ENCODE results near the gene NOM1.

Gene NOM1

DNA sequence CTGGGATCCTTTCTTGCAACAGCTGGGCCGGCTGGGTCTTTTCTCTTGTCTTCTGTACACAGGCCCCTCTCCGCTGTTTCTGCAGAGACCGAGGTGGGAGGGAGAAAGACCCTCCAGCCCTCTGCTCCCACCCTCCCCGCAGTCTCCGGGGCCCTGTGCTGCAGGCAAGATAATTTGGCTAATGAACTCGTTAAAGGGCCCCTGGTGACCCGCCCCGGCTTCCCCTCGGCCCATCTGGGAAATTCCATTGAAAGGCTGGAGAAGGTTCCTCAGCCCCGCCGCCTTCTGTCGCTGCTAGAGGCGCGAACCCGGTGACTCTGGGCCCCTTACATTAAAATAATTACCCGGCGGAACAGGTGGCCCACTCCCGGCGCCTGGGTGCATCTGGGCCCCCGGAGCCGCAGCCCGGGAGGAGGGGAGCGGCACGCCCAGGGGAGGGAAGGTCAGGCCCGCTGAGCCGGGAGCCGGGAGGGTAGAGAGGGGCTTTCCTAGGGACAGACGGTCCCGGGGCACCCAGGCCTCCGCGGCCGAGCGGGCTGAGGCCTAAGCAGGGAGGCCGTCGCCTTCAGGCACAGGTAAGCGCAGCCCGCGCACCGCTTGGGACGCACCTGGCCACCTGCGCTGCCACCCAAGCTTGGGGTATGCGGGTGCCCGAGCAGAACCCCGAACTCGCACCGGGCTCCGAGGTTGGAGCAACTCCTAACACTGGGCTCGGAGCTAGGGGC is 68.3 kb downstream of the NOM1 start:
- DNase-seq = no peak

DNA sequence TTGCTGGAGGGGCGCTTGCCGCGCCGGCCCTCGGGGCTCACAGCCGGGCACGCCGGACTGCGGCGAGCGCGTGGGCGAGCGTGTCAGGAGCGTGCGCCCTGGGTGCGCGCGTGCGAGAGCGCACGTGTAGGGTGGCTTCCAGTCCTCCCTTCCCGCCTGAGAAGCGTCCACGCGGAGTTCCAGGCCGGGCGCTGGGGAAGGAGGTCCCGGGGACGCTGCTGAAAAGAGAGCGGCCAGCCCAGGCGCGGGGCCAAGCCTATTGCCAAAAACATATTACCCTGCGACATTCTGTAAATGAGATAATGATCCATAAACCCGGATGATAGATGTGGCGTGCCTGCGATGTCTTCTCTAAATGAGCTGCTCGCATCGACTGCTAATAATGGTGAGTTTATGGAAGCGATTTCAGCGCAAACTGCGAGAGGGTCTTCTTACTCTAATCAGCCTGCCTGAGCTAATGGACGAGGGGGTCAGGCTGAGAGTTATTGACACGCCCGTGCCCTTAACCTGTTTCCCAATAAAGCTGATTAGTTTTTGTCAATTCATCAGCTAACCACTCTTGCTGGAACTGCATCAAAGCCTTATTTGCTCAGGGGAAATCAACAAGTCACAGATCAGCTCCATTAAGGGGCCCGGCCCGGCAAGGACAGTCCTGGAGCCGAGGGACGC is 69.0 kb downstream of the NOM1 start:
- no peak for DNase-seq

DNA sequence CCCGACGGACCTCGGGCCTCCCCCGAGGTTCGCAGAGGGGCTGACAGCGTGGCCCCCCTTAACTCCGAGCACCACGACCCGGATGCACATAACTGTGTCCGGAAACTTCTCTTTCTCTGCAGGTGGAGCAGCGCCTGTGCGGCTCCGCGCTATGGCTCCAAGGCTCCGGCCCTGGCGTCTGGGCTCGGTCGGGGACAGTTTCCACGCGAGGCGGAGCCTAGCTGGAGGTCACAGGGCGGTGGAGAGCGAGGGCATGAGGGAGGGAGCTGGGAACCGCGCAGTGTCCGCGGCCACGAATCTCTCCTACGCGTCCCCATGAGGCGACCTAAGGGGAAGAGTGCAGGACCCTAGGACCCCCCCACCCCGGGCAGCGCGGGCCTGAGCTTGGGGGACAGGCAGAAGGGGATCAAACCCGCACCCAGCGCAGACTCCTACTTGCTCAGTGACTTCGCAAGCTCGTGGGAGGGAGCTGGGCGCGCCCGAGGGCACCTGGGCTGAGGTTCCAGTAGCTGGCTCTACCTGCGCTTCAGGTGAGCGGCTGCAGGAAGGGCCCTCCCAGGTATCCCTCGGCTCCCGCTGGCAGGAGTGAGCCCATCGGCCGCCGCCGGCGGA is 69.6 kb downstream of the NOM1 start:
- DNase-seq = no peak

DNA sequence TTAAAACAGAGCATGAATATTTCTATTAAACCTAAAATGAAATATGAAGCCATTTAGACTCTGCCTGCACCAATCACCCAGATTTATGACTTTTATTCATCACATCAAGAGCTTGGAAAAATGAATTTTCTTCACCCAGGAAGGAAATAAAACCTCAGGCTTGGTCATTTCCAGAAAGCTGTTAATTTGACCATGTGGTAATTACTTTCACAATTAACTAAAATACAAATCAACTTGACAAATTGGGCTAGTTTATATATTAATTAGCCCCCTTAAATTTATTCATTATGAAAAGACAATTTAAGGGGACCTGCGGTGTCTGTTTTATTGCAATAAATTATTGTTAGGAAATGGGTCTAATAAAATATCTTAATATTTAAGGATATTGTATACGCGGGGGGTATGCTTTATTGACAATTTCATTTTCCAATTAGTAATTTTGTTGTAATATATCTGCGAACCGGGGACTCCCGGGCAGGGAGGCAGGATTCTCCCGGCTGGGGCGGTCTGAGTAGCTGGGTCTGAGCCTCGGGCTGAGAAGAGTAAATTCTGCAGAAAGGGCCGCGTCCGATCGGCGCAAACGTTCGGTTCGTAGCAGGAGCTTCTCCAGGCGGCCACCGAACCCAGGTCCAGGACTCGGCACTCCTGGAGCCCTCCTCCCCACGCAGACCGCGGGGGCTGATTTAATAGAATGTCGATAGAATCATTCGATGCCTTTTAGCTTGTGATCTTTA is 70.4 kb downstream of the NOM1 start:
- no peak for DNase-seq

DNA sequence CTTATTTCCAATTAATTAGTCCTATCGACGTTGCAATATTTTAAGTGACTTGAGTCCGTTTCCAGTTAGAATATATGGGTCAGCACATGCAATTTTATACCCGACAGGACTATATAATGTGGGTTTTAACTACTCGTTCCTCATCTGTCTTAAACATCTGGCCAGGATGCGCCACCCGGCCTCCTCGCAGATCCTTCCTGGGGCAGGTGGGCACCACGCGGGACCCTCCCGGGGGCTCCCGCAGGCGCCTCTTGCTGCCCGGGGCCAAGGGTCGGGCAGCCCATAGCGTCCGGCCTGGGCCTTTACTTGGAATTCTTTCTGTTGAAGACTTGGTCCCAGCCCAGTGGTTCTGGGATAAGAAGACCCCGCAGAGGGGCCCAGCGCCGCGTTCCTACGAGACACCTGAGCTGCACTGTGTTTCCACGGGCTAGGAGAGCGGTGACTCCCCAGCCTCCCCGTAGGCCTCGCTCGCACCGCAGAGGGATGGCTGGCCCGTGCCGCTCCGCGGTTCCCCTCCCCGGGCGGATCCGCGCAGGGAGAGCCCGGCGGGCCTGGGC is 71.1 kb downstream of the NOM1 start:
- DNase-seq = no peak

DNA sequence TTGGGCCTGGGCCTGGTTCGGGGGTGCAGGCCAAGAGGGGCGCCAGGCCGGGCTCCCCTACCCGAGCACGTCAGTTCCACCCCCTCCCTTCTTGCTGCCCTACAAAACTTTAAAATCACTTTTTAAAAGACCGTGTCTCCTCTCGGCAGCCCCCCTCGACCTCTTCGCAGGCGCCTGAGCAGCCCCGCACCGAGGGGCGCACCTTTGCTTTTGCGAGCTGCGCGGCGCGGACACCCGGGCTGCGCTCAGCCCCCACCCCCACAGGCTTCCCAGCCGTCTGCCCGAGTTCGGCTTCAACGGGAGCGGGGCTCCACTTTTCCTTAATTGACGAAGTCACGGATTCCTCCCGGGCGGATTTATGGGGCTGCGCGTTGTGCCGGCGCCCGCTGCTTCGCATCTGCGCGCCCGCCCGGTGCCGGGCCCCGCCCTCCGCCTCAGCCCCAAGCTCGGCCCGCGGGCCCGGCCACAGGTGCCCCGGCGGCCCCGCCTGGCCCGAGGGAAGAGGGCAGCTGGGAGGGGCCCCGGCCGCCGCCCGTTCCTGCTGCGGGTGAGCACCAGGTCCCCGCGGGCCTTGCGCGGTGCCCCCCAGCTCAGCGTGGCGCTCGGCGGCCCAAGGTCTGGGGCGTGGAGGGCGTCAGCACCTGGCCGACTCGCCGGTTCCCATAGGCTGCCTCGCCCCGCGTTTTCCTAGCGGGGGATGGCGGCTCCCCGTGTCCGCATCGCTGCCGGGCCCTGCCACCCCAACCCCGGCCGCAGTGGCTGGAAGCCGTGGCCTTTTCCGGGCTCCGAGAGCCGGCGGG is 71.8 kb downstream of the NOM1 start:
- no peak for DNase-seq

DNA sequence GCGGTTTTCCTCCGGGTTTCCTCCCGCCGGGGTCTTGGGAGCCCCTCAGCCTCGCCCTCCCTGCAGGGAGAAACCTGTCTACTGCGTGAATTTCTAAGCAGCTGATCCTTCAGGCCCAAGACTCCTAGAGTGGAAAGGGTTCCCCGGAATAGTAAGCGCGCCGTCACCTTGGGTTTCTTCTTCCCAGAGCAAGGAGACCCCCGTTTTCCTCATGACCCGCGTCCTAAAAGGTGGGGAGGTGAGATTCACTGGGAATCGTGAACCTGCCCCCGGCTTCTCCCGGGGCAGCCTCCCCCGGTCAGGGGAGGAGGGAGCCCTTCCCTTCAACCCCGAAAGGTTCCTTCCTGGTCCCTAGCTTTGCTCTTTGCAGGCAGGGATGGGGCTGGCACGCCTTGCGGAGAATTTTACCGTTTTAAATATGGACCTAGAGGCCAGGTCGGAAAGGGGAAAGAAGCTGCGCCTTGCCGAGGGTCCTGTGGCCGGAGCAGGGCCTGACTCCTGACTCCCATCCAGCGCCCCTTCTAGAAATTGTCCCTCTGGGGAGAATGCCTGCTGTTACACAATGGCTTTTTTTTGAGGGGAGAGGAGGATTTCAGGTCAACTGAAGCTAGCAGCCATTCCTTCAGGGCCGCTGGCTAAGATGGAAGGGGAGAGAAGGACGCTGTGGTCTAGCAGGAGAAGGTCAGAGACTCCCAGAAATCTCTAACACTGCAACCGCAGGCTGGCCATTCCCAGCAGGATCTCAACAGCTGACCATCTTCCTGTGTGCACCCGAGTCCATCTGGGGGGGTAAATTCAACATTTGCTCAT is 72.6 kb downstream of the NOM1 start:
- no peak for DNase-seq

Measured in COR-L47 (cell line).